DMS79 treated with DMSO at 0.1 percent for 48 hours (cell line): ENCODE measurements around the gene DMXL2.

Source experiments
- DNase-seq: peaks from one replicate; lab custom pipeline; 2025; lab: John Stamatoyannopoulos, UW

The DMXL2 gene

GRCh38 chr15:51403946-51404695 is 218.4 kb downstream of the DMXL2 start:
- no peak for DNase-seq

DNA sequence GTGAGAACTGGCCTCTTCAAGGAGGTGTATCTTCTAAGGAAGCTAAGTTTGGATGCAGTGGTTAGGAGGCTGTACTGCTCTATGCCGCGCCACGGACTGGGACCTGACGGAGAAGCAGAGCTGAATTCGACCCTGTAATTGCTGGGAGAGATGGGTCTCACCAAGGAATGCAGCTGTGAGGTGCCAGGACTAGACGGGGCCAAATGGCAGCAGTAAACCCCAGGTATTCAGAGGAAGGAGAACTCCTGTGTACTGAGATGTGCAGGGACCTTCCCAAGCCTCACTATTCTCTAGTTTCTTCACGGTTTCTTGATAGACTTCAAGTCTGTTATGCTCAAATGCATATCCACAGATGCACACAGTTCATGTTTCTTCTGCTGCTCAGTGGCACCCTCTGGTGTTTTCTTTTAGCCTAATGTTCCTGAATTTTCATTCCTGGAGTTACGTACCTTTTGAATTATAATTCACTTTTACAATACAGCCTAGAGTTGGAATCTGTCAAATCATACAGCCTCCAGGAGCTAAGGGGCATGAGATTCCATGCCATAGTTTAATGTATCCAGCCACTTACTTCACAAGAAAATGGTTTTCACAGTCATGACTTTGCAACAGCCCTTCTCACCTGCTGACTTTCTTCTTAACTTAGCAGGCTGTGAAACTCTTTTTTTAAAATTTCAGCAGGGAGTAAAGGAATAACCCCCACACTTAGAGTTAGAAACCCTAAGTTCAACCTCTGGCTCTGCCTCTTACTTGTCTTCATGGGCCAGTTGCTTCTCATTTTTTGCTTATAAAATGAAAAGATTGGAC is 219.3 kb downstream of the DMXL2 start:
- DNase-seq = peak; percentile 25

GRCh38 chr15:51401872-51402517 is 220.6 kb downstream of the DMXL2 start:
- no peak for DNase-seq

- DNase-seq = no peak
Measured at GRCh38 chr15:51401051-51401780, 221.4 kb downstream of the DMXL2 start.

- DNase-seq = no peak
Measured at GRCh38 chr15:51398626-51399025, 223.9 kb downstream of the DMXL2 start.
